ENCODE results near the gene ITIH6.
"Not testable (repeated sequence)": the region's sequence is repeated elsewhere in the genome, so short reads cannot be mapped to it uniquely, and the experiment has no call there.

The ITIH6 gene, protein sequence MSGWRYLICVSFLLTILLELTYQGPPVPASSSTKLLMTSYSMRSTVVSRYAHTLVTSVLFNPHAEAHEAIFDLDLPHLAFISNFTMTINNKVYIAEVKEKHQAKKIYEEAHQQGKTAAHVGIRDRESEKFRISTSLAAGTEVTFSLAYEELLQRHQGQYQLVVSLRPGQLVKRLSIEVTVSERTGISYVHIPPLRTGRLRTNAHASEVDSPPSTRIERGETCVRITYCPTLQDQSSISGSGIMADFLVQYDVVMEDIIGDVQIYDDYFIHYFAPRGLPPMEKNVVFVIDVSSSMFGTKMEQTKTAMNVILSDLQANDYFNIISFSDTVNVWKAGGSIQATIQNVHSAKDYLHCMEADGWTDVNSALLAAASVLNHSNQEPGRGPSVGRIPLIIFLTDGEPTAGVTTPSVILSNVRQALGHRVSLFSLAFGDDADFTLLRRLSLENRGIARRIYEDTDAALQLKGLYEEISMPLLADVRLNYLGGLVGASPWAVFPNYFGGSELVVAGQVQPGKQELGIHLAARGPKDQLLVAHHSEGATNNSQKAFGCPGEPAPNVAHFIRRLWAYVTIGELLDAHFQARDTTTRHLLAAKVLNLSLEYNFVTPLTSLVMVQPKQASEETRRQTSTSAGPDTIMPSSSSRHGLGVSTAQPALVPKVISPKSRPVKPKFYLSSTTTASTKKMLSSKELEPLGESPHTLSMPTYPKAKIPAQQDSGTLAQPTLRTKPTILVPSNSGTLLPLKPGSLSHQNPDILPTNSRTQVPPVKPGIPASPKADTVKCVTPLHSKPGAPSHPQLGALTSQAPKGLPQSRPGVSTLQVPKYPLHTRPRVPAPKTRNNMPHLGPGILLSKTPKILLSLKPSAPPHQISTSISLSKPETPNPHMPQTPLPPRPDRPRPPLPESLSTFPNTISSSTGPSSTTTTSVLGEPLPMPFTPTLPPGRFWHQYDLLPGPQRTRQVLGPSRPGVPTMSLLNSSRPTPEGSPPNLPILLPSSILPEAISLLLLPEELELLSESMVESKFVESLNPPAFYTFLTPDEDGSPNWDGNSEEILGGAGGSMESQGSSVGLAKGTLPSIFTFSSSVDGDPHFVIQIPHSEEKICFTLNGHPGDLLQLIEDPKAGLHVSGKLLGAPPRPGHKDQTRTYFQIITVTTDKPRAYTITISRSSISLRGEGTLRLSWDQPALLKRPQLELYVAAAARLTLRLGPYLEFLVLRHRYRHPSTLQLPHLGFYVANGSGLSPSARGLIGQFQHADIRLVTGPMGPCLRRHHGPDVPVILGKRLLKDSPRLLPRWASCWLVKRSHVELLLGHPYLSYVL

DNA sequence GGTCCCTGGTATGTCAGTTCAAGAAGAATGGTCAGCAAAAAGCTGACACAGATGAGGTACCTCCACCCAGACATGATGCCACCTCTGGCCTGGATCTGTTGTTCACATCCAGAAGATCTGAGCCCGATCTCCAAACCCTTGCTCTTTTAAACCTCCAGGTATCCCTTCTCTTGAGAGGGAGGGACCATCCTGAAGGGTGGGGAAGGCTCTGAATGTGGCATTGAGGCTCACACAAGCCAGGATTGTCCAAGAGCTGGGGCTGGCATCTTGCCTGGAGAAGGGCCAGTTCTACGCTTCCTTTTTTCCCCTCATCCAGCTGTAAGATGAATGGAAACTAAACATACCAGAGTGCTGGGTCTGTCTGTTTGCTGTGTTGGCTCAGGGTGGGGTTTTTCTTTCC lies at the start of gene ITIH6:
ITIH6 (minus strand) TSS at position 119 of the 400 bp plus-strand sequence; CDS start at position 74, 45 bp downstream.
- no peak for DNase-seq (ENCODE audit: low read depth in 3 of 3)

DNA sequence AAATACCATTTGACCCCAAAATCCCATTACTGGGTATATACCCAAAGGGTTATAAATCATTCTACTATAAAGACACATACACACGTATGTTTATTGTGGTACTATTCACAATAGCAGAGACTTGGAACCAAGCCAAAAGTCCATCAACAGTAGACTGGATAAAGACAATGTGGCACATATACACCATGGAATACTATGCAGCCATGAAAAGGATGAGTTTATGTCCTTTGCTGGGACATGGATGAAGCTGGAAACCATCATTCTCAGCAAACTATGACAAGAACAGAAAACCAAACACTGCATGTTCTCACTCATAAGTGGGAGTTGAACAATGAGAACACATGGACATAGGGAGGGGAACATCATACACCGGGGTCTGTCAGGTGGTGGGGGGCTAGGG lies 49.6 kb upstream of the ITIH6 start:
- DNase-seq (ENCODE audit: low read depth in 3 of 3): not testable (repeated sequence)

DNA sequence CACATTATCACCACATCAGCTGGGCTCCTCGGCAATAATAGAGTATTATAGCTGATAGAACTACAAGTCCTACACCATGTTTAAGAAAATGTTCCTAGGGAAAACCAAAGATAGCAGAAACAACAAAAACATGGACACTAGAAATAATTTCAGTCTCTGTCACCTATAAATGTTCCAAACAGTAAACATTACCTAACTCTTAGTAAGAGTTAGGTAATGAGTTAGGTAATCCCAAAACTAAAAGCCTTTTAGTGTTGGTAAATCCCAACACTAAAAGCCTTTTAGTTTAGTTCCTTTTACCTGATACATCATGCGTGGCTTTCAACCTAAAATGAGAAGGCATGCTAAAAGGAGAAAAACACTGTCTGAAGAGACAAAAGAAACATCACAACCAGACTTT lies 45.0 kb upstream of the ITIH6 start:
- DNase-seq (ENCODE audit: low read depth in 3 of 3): no peak

DNA sequence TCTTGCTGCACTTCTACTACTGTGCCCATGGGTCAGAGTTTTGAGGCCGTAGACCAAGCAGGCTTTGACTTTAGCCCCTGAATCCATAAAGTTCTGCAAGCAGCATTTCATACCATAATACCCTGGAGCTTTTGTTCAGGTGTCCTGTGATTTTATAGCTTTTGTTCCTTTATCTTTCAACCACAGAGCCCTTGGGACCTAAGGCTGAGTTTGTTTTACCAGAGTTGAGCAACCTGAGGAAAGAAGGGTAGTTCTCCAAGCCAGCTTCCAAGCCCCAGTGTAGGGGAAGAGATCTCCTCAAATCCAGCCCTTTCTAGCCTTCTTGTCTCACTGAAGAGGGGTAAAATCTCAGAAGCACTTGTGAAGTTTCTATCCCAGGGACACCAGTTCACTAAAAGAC lies 44.6 kb upstream of the ITIH6 start:
- no peak for DNase-seq (ENCODE audit: low read depth in 3 of 3)

DNA sequence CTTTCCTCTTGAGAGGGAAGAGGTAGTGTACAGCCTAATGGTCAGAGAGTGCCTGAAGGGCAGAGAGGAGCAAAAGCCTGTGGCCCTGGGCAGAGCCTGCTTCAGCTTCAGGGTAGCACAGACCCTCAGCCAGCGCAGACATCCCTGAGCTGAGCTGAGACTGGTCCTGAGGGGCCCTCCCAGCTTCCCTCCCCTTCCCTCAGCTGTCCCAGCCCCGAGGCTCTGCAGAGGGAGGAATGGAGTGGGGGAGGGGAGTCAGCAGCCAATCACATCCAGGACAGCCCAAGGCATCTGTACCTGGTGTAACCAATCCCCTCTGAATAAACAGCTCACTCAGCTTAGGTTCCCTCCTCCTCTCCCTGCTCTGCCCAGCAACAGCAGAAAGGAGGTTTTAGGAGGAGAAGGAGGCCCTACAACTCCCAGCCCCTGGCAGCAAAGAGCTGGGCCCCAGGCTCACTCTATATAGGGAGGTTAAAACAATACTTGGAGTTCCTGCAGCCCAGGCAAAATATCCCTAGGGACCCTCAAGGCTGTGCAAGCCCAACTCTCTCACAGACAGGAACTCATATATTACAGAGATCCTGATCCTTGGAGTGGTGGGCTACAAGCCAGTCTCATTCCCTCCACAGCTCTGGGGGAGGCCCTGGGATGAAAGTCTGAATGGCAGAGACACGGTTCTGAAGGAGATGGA lies 43.3 kb upstream of the ITIH6 start:
- DNase-seq (ENCODE audit: low read depth in 3 of 3): not testable (repeated sequence)

DNA sequence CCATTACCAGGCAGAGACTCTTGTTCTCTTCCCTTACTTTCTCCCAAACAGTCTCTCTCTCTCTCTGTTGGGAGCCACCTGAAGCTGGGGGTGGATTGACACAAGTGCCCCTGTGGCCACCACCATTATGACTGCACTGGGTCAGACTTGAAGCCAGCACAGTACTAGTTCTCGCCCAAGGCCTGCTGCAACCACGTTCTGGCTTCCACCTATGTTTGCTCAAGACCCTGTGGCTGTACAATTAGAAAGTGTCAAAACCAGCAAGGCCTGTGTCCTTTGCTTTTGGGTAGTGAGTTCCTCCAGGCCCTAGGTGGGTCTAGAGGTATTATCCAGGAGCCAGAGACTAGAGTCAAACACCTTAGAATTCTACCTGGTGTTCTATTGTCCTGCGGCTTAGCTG lies 40.5 kb upstream of the ITIH6 start:
- DNase-seq (ENCODE audit: low read depth in 3 of 3): no peak

DNA sequence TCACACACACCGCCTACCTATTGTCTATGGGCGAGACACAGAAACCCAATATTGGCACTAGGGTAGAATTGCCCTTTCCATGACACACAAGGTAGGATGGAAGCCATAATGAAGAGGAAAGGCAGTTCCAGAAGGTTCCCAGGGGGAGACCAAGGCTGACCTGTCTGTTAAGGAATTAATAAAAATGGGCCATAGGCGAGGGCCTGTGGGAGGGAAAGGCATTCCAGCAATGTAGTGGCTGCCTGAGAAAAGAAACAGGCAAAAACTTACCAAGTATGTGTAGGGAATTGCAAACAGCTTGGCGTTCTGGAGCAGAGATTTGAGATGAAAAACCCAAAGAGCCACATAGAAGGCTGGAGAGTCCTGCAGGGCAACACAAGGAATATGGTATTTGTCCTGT lies 28.5 kb upstream of the ITIH6 start:
- DNase-seq (ENCODE audit: low read depth in 3 of 3): no peak

DNA sequence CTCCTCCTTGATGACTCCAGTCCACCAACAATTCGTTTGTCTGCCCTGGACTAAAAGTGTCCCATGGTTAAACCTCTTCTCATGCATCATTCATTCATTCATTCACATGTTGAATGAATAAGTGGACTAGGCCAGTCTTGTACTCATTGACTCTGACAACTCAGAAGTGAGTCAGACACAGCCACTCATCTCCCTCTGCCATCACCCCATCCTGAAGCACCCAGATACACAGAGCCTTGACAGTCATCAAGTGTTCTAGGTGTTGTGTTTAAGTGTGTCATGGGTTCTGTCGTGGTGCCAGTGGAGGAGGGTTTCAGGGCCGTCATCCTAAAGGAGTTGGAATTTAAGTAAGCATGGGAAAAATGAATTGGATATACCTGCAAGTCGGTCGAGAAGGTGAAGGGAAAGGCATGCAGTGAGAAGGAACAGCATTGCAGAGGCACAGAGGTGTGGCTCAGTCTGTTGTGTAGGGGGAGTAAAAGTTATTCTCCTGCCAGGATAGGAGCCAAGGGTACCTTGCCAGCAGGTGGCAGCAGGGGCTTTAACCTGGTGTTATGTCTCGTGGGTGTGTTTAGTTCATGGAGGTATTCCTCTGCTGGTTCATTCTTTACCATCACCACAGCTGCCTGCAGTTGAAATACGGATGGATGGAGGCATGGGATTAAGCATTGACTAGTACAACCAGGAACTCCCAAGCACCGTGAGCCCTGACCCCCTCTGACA lies 27.8 kb upstream of the ITIH6 start:
- peak in 1 of 3 experiments; percentile 9 for DNase-seq (ENCODE audit: low read depth in 3 of 3)

DNA sequence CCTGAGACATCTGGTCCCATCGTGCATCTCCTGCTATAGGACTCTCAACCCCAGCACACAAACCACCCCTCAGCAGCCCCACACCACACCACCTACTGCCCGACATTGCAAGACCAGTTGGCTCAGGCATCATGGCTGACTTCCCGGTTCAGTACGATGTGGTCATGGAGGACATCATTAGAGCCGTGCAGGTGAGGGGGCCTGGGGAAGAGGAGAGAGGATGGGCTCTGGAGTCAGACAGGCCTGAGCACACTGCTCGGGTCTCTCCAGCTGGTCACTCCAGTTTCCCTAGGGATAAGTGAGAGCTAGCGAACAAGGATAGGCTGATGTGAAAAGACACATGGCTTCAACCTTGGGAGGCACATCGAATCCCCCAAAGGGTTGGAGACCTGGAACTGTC lies 26.7 kb upstream of the ITIH6 start:
- no peak for DNase-seq (ENCODE audit: low read depth in 3 of 3)

DNA sequence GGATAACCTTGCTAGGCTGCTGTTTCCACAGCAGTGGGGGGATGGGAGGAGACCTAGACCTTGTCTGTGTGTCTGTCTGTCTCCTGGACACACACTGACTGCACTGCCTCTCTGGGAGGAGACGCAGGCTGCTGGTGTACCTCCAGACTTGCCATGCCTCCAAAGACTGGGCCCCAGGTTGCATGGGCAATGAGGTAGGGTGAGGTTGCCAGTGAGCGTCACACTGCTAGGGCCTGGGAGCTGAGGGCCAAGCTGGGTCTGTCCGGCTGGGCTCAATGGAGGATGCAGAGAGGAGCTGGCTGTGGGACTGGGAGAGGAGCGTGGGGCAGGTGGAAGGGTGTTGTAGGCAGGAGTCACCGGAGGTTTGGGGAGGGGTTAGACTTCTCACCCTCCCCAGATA lies 26.1 kb upstream of the ITIH6 start:
- DNase-seq (ENCODE audit: low read depth in 3 of 3): no peak

DNA sequence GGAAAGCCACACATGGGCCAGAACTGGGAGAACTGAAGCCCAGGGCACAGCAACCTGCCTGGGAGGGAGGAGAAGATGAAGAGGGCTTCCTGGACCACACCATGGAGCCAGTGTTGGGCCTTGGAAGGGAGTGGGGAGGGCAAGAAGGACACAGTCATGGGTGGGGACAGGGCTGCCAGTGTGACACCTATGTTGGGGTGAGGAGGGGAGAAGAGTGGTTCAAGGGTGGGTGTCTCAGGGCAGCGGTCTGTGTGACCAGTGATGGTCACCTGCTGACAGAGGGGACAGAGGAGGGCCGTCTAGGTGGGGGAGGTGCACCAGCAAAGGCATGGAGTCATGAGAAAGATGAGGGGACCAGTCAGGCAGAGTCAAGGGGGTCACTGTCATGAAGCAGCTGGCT lies 23.3 kb upstream of the ITIH6 start:
- DNase-seq (ENCODE audit: low read depth in 3 of 3): no peak

DNA sequence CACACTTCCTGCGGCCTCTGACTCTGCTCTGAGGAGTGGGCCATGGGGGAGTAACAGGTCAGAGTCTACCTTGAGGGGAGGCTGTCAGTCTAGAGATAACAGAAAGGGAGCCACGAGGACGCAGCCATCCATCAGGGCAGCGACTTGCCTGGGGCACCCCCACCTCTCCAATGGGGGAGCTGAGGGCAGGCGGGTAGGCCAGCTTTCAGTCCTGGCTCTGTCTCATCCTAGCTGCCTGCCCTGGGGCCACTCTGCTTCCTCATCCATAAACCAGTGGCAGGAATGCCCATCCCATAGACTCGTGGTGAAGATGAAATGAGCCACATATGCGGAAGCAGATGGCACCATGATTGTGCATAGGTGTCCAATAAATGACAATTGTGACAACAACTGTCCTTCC lies 22.7 kb upstream of the ITIH6 start:
- DNase-seq (ENCODE audit: low read depth in 3 of 3): no peak

DNA sequence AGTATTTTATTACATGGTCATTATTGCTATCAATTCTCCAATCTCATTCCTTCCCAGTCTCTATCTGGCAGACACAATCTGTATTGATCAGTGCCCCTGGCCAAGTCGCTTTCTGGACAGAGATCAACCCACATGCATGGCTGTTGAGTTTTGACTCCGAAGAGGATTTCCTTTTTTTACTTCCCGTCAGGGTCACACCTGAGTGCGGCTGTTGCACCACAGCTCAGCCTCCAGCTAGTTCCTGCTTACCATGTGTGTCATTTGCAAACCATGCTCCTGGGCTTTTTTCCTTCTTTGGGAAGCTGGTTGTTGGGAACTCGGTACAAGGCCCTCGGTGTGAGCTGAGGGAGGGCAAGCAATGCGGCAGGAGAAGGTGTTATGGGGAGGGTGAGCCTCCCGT lies 21.1 kb upstream of the ITIH6 start:
- no peak for DNase-seq (ENCODE audit: low read depth in 3 of 3)

DNA sequence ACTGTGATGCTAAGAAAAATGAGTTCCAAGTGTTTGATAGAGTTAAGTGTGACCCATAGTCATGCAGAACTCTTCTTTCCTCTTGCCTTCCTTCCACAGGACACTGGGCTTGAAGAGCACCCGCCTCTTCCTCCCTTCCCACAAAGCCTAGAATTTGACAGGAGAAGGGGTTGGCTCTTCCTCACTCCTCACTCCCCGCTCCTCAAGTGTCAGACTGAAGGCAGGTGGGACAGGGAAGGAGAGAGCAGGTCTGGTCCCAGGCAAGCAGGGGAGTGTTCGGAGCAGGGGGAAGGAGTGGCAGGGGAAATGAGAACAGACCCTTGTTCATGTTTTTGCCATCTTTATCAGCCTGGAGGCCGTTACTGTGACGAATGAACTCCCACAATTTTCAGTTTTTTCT lies 20.2 kb upstream of the ITIH6 start:
- DNase-seq (ENCODE audit: low read depth in 3 of 3): no peak

DNA sequence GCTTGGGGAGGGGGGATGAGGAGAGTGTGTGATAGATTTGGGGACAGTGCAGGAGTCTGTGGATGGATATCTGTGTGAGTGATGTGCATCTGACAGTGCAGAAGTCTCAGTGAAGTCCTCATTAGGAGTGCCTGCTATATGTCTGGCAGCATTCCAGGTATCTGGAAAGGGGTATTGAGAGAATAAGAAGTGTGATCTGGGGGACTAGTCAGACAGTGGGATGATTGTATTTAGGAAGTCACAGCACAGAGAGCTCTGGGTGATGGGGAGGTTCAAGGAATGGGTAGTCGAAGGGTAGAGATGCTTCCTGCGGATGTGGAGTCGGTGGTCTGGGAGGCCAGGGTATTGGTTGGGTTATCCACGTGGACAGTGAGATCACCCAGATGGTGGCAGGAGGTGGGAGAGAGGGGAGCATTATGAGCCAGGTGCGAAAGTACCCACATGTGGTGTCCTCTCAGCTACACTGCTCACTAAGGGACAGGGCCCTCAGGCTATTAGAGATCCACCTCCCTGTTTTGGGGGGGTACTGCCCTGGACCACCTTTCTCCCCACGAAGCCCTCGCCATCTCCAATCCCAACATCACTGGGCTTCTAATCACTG lies 19.3 kb upstream of the ITIH6 start:
- no peak for DNase-seq (ENCODE audit: low read depth in 3 of 3)

DNA sequence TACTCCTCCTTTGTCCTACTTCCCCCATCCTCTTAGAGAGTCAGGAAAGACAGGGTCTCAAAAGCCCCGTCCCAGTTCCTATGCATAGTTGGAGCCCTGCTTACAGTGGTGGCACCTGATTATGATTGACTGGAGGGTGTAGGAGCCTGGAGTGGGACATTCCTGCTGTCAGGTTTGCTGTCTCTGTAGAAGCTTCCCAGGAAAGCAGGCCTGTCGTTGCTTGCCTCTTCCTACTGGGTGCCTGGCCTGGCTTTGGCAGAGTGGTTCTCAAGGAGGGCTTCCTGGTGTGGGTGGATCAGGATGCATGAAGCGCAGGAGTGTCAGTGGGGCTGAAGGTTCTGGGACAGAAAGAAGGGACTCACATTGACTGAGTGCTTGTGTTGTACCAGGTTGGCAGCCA lies 14.3 kb upstream of the ITIH6 start:
- no peak for DNase-seq (ENCODE audit: low read depth in 3 of 3)

DNA sequence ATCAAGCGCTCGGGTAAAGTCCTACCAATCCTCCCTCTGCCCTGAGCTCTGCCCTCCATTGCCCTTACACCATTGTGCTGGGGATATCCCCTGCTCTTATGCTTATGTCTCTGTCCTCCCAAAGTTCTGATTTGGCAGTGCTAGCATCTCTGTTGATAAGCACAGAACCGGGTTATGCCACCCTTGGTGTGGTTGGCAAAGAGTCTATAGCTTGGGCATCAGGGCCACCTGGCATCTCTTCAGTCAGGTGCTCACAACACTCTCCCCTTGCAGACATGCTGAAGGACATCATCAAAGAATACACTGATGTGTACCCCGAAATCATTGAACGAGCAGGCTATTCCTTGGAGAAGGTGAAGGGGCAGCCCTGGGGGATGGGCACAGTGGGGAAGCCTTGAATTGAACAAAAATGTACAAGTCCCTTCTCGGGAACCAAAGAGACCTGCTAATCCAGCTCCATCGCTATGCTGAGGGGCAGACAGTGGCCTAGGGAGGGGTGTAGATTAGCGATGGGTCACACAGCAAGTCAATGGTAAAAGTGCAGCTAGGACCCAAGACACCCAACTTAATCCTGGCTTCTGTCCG lies 13.3 kb upstream of the ITIH6 start:
- no peak for DNase-seq (ENCODE audit: low read depth in 3 of 3)

DNA sequence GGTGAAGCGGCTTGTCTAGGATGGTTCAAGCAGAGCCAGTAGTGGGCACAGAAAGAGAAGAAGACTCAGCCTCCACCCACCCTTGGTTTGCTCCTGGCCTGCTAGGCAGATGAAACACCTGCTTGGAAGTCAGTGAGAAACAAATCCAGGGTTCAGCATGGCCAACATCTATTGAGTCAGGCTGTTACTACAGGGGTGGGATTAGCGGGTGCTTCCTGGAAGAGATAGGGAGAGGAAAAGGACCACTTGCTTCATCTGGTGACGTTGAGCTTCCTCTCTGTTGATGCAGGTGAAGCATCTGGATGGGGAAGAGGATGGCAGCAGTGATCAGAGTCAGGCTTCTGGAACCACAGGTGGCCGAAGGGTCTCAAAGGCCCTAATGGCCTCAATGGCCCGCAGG lies 12.5 kb upstream of the ITIH6 start:
- DNase-seq (ENCODE audit: low read depth in 3 of 3): no peak

DNA sequence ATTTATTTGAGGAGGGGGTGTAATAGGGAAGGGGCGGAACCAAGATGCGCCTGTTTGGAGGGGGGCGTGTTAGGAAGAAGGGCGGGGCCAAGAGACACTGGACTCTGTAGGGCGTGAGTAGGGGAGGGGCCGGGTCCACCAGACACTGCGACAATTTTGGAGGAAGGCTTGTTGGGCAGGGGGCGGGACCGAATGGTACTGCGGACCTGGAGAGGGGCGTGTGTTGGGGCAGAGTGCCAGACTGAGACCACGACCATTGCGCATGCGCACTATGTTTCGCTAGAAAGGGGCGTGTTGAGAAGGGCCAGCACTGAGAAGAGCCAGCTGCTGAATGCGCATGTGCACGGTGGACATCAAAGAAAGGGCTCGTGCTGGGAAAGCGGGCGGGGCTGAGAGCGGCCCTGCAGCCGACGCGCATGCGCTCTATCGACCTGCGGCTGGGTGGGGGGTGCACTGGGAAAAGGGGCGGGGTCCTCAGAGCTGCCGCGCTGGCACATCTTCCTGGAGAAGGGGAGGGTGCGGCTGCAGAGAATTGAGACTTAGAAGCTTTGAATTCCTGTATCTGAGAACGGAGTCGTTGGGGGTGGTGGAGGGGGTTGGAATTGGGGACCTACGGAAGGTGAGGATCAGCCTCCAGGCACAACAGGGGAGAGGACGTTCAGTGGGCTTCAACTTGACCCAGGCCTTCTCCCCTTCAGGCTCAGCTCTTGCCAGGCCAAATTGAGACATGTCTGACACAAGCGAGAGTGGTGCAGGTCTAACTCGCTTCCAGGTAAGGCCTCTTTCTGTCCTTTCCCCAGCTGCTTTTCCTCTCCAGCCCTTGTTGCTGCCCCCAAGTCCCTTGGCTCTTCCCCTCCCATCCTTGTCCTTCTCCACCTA lies 10.8 kb upstream of the ITIH6 start:
- peak; percentile 66 to 79 (median 70) for DNase-seq (ENCODE audit: low read depth in 3 of 3)
